OCI-LY1 (cell line): ENCODE measurements around the gene PUS10.
"Not testable (repeated sequence)": the region's sequence is repeated elsewhere in the genome, so short reads cannot be mapped to it uniquely, and the experiment has no call there.

Experiments
- CTCF ChIP-seq: fragments of 200-600 bp; sonication (generic), shearing (Covaris generic); IDR thresholded peaks from 2 replicates; pipeline ENCODE4 v1.5.1; 2017; ENCODE audit warnings: mild to moderate bottlenecking, antibody characterized with exemption, low read length, moderate library complexity, mixed read lengths
- EZH2 ChIP-seq: fragments of 200-600 bp; sonication (generic), shearing (Covaris generic); IDR thresholded peaks from 2 replicates; pipeline ENCODE4 v1.8.0; 2017; ENCODE audit warnings: borderline replicate concordance, mixed run types, mild to moderate bottlenecking, antibody characterized with exemption, low read length, moderate library complexity, mixed read lengths

- not testable (repeated sequence) for TF ChIP-seq EZH2, CTCF
Measured at GRCh38 chr2:60982066-60982465, 36.0 kb downstream of the PUS10 start.
